Peyer's patch (tissue), 4 donors: Measurements from ENCODE around the gene MRTO4. TPM values are rescaled to one million over a fixed set of nuclear protein-coding genes. Genes with fewer than 3 reads are reported as not detected.
A peak's percentile ranks its signal among the peaks of the same experiment; 100 is the strongest.
"Not testable (repeated sequence)": the region's sequence is repeated elsewhere in the genome, so short reads cannot be mapped to it uniquely, and the experiment has no call there.

Source experiments
- DNase-seq, 3 donors: peaks; one replicate each; pipeline ENCODE4 v3.0.0-alpha.2; 2017 to 2019
- H3K27ac ChIP-seq, 4 donors: fragments of 200-600 bp; sonication (generic); one replicate each; pipeline ENCODE4 v1.5.1; 2016 to 2019
- H3K27me3 ChIP-seq, 2 donors: fragments of 200-600 bp; sonication (generic); one replicate each; pipeline ENCODE4 v1.5.1; 2019
- H3K36me3 ChIP-seq, 3 donors: fragments of 200-600 bp; sonication (generic); one replicate each; pipeline ENCODE4 v1.5.1; 2016 to 2019
- H3K4me1 ChIP-seq, 4 donors: fragments of 200-600 bp; sonication (generic); one replicate each; pipeline ENCODE4 v1.5.1; 2016 to 2019
- H3K4me3 ChIP-seq, 4 donors: fragments of 200-600 bp; sonication (generic); 1 replicate in 3 of 4; 2 replicates in 1 of 4; pipeline ENCODE4 v1.5.1; 2016 to 2019; ENCODE audit warnings: mild to moderate bottlenecking in 1 of 4
- H3K9me3 ChIP-seq, 4 donors: fragments of 200-600 bp; sonication (generic); one replicate each; pipeline ENCODE4 v1.5.1; 2016 to 2019; ENCODE audit warnings: mild to moderate bottlenecking in 1 of 4
- CTCF ChIP-seq, 6 experiments: fragments of 450-650 bp in 4 of 6; fragments of 200-600 bp in 2 of 6; sonication (generic) in 1 of 6; IDR thresholded peaks; one replicate each; pipeline ENCODE4 v1.5.1; 2017 to 2019; ENCODE audit warnings: antibody characterized with exemption in 6 of 6, mild to moderate bottlenecking in 3 of 6, moderate library complexity in 1 of 6
- POLR2A ChIP-seq, 2 donors: fragments of 450-650 bp; IDR thresholded peaks; one replicate each; pipeline ENCODE4 v1.5.1; 2017; ENCODE audit warnings: antibody characterized with exemption in 2 of 2, mild to moderate bottlenecking in 2 of 2, moderate library complexity in 2 of 2
- total RNA-seq, 4 donors: library from RNA; depleted of rRNA; stranded (reverse); fragments of >200 nt; gene quantifications; one replicate each; pipeline ENCODE4 v1.1.0, GENCODE V29; 2016

MRTO4 gene
- total RNA-seq, 4 donors from 2014 or later = 9.8 to 26.4 (median 12.1) TPM

GRCh38 chr1:19260211-19261138 is 8.9 kb downstream of the MRTO4 start:
- H3K36me3 ChIP-seq = peaks cover 0 to 68% (median 0%) of the 10 kb centered on the region in 3 donors
- no peaks in the 10 kb centered on the region for H3K4me1 ChIP-seq
- H3K9me3 ChIP-seq = no peaks in the 10 kb centered on the region
- TF ChIP-seq CTCF (IDR thresholded peaks at IDR 0.05) = no peak
- no peak for DNase-seq
- H3K27me3 ChIP-seq = no peaks in the 10 kb centered on the region
- no peak overlapping the region for H3K4me3 ChIP-seq
- H3K27ac ChIP-seq = peak overlapping the region in 1 of 4 donors; percentile 43

- no peak overlapping the region for H3K27ac ChIP-seq
- no peak for DNase-seq
- no peak overlapping the region for H3K4me3 ChIP-seq
- H3K36me3 ChIP-seq = peaks cover 0 to 60% (median 0%) of the 10 kb centered on the region in 3 donors
- H3K27me3 ChIP-seq = no peaks in the 10 kb centered on the region
- H3K9me3 ChIP-seq = no peaks in the 10 kb centered on the region
- TF ChIP-seq POLR2A (IDR thresholded peaks at IDR 0.05) = no peak
- no peak for TF ChIP-seq CTCF (IDR thresholded peaks at IDR 0.05)
- H3K4me1 ChIP-seq = no peaks in the 10 kb centered on the region
Observed at GRCh38 chr1:19262047-19262446, 10.4 kb downstream of the MRTO4 start.

- TF ChIP-seq CTCF (IDR thresholded peaks at IDR 0.05) (no peak), POLR2A (IDR thresholded peaks at IDR 0.05) (no peak)
- Histone ChIP-seq H3K27ac (no peak overlapping the region), H3K4me1 (no peaks in the 10 kb centered on the region), H3K9me3 (no peaks in the 10 kb centered on the region), H3K4me3 (no peak overlapping the region), H3K36me3 (peaks cover 0 to 53% (median 0%) of the 10 kb centered on the region in 3 donors), H3K27me3 (no peaks in the 10 kb centered on the region)
- no peak for DNase-seq
Observed at GRCh38 chr1:19262744-19263143, 11.1 kb downstream of the MRTO4 start.

- Histone ChIP-seq H3K27ac (no peak overlapping the region), H3K27me3 (no peaks in the 10 kb centered on the region), H3K9me3 (no peaks in the 10 kb centered on the region), H3K4me3 (no peak overlapping the region), H3K4me1 (peaks cover 0 to 12% (median 0%) of the 10 kb centered on the region in 4 donors), H3K36me3 (peaks cover 0 to 25% (median 0%) of the 10 kb centered on the region in 3 donors)
- DNase-seq = no peak
- TF ChIP-seq CTCF (IDR thresholded peaks at IDR 0.05) (no peak), POLR2A (IDR thresholded peaks at IDR 0.05) (no peak)
Observed at GRCh38 chr1:19268445-19268844, 16.8 kb downstream of the MRTO4 start.

- not testable (repeated sequence) for H3K9me3 ChIP-seq, DNase-seq, H3K4me3 ChIP-seq, H3K27me3 ChIP-seq
- Histone ChIP-seq H3K27ac (peak overlapping the region in 2 of 4 donors; percentile 78 to 90), H3K4me1 (peaks cover 0 to 12% (median 0%) of the 10 kb centered on the region in 4 donors), H3K36me3 (peaks cover 0 to 27% (median 0%) of the 10 kb centered on the region in 3 donors)
Observed at GRCh38 chr1:19269427-19270342, 18.1 kb downstream of the MRTO4 start.

- not testable (repeated sequence) for H3K27me3 ChIP-seq, H3K9me3 ChIP-seq
- Histone ChIP-seq H3K4me3 (peak overlapping the region in 1 of 4 donors; percentile 17), H3K4me1 (peaks cover 0 to 12% (median 0%) of the 10 kb centered on the region in 4 donors), H3K36me3 (peaks cover 0 to 27% (median 0%) of the 10 kb centered on the region in 3 donors), H3K27ac (peak overlapping the region in 3 of 4 donors; percentile 32 to 90 (median 78))
- peak in 2 of 3 donors; percentile 70 to 77 for DNase-seq
Observed at GRCh38 chr1:19270343-19270730, 18.7 kb downstream of the MRTO4 start.
